Measurements from ENCODE around the gene GPAM. TPM values are rescaled to one million over a fixed set of nuclear protein-coding genes. Genes with fewer than 3 reads are reported as not detected.

The GPAM gene
- total RNA-seq, 4 donors from 2014 or later: 1.00 to 6.6 (median 5.8) TPM

DNA sequence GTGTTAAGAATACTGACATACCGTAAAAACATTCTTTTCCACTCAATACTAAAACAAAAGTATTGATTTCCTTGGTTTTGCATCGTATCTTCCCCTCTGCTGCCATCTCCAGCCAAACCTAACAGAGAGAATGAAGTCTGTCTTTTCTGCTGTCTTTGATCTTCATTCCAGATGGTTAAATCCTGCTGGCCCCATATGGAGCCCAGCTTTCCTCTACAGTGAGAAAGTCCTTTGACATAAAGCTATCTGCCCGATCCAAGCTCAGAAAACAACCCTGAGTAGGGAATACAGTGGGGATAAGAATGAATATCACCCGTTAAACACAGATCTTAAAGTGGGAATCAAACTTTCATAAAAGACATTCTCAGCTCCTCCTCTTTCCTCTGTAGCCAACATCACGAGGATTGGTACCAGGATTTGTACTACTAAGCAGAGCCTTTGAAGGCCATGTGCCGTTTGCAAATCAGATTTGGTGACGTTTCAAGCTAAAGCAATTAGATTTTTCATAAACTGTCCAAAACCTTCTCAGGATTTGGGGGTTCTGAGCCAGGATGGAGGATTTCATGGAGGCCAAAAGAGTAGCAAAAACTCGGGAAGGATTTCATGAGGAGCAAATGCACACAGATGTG, 30.8 kb upstream of the GPAM start:
- Histone ChIP-seq H3K27ac (no peak overlapping the region), H3K9me3 (no peaks in the 10 kb centered on the region), H3K4me1 (no peaks in the 10 kb centered on the region), H3K4me3 (no peak overlapping the region), H3K27me3 (no peaks in the 10 kb centered on the region), H3K36me3 (no peaks in the 10 kb centered on the region)
- 79 to 85% methylated on average over 5 to 8 of the region's 8 CpGs for WGBS, 2 donors (ENCODE audit: low coverage in 1 of 2)
- in situ Hi-C loops (cut with MboI; ENCODE audit: low pct_ligation_motif_present in 1 of 4, low pct_unique_long_range_greater_than_20kb in 1 of 4, low sequenced_read_pairs in 3 of 4): no loop called here
- TF ChIP-seq EP300 (IDR thresholded peaks at IDR 0.05; ENCODE audit: low read depth) (no peak), POLR2AphosphoS5 (IDR thresholded peaks at IDR 0.05) (no peak), POLR2A (IDR thresholded peaks at IDR 0.05) (no peak)
- TF ChIP-seq, protein P1, sequence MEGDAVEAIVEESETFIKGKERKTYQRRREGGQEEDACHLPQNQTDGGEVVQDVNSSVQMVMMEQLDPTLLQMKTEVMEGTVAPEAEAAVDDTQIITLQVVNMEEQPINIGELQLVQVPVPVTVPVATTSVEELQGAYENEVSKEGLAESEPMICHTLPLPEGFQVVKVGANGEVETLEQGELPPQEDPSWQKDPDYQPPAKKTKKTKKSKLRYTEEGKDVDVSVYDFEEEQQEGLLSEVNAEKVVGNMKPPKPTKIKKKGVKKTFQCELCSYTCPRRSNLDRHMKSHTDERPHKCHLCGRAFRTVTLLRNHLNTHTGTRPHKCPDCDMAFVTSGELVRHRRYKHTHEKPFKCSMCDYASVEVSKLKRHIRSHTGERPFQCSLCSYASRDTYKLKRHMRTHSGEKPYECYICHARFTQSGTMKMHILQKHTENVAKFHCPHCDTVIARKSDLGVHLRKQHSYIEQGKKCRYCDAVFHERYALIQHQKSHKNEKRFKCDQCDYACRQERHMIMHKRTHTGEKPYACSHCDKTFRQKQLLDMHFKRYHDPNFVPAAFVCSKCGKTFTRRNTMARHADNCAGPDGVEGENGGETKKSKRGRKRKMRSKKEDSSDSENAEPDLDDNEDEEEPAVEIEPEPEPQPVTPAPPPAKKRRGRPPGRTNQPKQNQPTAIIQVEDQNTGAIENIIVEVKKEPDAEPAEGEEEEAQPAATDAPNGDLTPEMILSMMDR (IDR thresholded peaks at IDR 0.05): no peak
- intact Hi-C loops (cut with DNase I; ENCODE audit: low total_unique reads): no loop called here
- DNase-seq: no peak

DNA sequence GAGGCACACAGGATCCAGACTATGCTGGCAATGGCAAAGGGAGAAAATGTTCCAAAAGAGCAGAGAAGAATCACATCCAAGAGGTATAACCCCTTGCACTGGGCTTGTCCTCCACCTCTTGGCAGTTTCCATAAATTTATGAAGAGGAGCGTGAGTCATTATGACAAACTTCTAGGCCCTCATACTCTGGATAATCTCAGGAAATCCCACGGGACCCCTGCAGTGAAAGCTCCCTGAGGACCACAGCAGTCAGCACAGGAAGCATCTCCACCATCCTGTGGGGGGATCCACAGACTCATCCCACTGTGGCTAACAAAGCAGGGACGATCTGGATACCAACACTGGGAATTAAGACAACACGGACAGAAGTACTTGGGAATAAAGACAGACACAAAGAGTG, 30.3 kb upstream of the GPAM start:
- intact Hi-C loops (cut with DNase I; ENCODE audit: low total_unique reads): no loop called here
- WGBS, 2 donors (ENCODE audit: low coverage in 1 of 2): 69 to 70% methylated on average over 4 of the region's 4 CpGs
- Histone ChIP-seq H3K9me3 (no peaks in the 10 kb centered on the region), H3K27ac (no peak overlapping the region), H3K36me3 (no peaks in the 10 kb centered on the region), H3K4me3 (no peak overlapping the region), H3K4me1 (no peaks in the 10 kb centered on the region), H3K27me3 (no peaks in the 10 kb centered on the region)
- DNase-seq: no peak
- TF ChIP-seq EP300 (IDR thresholded peaks at IDR 0.05; ENCODE audit: low read depth): no peak
- TF ChIP-seq, protein P1 (IDR thresholded peaks at IDR 0.05): no peak
- no peak for TF ChIP-seq POLR2AphosphoS5 (IDR thresholded peaks at IDR 0.05)
- TF ChIP-seq POLR2A (IDR thresholded peaks at IDR 0.05): no peak
- in situ Hi-C loops (cut with MboI; ENCODE audit: low pct_ligation_motif_present in 1 of 4, low pct_unique_long_range_greater_than_20kb in 1 of 4, low sequenced_read_pairs in 3 of 4): no loop called here

DNA sequence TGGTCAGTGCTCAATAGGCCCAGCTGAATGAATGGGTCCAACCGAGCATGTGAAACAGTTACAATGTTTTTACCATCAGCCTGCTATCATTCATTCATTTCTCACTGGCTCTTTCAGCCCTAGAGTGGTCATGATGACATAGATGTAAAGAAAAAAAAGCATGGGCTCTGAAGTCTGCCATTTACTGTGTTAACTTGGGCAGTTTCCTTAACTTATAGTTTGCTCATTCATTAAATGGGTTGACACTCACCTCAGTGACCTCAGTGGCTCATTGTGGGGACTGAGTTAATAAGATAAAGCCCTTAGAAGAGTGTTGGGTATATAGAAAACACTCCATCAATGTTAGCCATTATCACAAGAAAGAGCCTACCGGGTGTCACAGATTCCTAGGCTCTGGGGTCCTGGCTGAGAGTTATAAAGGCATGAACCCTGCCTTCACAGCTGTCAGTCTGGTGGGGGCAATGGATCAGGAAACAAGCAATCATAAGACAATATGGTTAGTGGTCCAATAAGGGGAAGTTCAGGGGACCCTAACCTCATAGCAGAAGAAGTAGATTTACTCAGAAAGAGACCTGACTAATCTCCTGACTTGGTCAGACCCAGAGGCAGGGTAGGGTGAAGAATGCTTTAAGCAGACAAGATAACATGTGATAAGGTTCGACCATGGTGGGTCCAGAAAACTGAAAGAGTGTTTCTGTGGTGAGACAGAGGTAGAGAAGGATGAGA, 29.7 kb upstream of the GPAM start:
- no peaks in the 10 kb centered on the region for H3K9me3 ChIP-seq
- WGBS, 2 donors (ENCODE audit: low coverage in 1 of 2): 71 to 80% methylated on average over 2 to 3 of the region's 3 CpGs
- H3K4me1 ChIP-seq: no peaks in the 10 kb centered on the region
- in situ Hi-C loops (cut with MboI; ENCODE audit: low pct_ligation_motif_present in 1 of 4, low pct_unique_long_range_greater_than_20kb in 1 of 4, low sequenced_read_pairs in 3 of 4): no loop called here
- no peak overlapping the region for H3K27ac ChIP-seq
- DNase-seq: no peak
- TF ChIP-seq, protein P1 (IDR thresholded peaks at IDR 0.05): no peak
- no peak for TF ChIP-seq POLR2A (IDR thresholded peaks at IDR 0.05)
- no peak for TF ChIP-seq POLR2AphosphoS5 (IDR thresholded peaks at IDR 0.05)
- no peak for TF ChIP-seq EP300 (IDR thresholded peaks at IDR 0.05; ENCODE audit: low read depth)
- H3K36me3 ChIP-seq: no peaks in the 10 kb centered on the region
- intact Hi-C loops (cut with DNase I; ENCODE audit: low total_unique reads): no loop called here
- H3K27me3 ChIP-seq: no peaks in the 10 kb centered on the region
- H3K4me3 ChIP-seq: no peak overlapping the region

DNA sequence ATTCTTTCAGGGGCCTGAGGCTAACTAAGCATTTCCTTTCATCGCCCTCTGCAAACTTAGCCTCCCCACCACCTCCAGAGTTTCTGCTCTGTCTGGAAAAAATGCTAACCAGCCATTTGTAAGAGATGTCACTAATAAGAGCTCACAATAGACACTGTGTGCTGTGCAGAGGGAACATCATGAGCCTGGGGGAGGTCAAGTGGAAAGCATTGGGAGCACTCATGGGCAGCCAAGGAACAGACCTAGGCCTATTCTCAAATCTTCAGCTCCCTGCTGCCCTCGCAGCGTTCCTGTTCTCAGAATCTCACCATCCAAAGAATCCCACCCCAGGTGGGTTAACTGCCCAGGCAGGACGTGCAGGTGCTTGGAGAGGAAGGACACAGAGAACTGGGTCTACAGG, 27.1 kb upstream of the GPAM start:
- intact Hi-C loops (cut with DNase I; ENCODE audit: low total_unique reads) (no loop called here), in situ Hi-C loops (cut with MboI; ENCODE audit: low pct_ligation_motif_present in 1 of 4, low pct_unique_long_range_greater_than_20kb in 1 of 4, low sequenced_read_pairs in 3 of 4) (no loop called here)
- no peak for DNase-seq
- 88 to 100% methylated on average over 1 to 4 of the region's 4 CpGs for WGBS, 2 donors (ENCODE audit: low coverage in 1 of 2)
- TF ChIP-seq, protein P1 (IDR thresholded peaks at IDR 0.05): no peak
- TF ChIP-seq POLR2AphosphoS5 (IDR thresholded peaks at IDR 0.05) (no peak), EP300 (IDR thresholded peaks at IDR 0.05; ENCODE audit: low read depth) (no peak), POLR2A (IDR thresholded peaks at IDR 0.05) (no peak)
- Histone ChIP-seq H3K27me3 (no peaks in the 10 kb centered on the region), H3K9me3 (no peaks in the 10 kb centered on the region), H3K36me3 (no peaks in the 10 kb centered on the region), H3K4me1 (no peaks in the 10 kb centered on the region), H3K4me3 (no peak overlapping the region), H3K27ac (no peak overlapping the region)

Measured in transverse colon (tissue), 4 donors.